ENCODE measurements around the gene FBXL19. TPM values are rescaled to one million over a fixed set of nuclear protein-coding genes. Genes with fewer than 3 reads are reported as not detected.

FBXL19 gene
- total and polyA plus RNA-seq, 2 of the 13 experiments (the other 11 are each of a cell fraction or from before 2014, with no cell fraction given): 6.0 to 13.7 TPM

DNA sequence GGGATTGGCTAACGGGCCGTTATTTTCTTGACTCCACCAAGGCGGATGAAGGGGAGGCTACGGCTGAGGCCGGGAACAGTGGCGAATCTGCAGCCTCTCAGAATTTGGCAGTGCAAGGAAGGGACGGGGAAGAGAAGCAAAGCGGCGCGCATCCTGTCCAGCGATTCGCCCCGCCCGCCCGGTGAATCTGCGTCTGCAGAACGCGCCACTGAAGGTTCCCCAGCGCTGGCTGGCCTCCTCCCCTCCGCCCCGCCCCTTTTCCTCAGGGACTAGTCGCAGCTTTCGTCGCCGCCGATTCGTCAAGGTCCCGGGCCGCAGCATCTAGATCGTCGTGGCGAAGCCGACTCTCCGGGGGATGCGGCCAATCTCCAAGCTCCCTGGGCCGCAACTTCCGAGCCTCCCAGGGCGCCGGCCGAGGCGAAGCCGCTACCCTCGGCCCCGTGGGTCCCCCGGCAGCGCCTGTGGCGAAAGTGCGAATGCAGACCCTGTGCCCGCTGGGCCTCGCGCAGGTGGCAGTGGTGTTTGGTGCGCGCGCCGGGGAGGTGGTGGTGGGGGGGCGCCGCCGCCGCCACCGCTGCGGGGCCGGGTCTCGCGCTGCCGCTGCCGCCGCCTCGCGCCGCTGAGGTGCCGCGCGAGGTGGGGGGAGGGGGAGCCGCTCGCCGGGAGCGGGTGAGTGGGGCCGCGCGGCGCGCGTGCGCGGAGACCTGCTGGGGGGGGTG is 34.2 kb downstream of the FBXL19 start, which contains the start of gene SETD1A:
SETD1A (plus strand) TSS at position 299 of the 719 bp plus-strand sequence. CDS start 978 bp downstream, outside the sequence.
- Histone ChIP-seq H3K36me3 (replicated peaks in 1 of 2; ENCODE audit: control insufficient read depth in 1 of 2, insufficient read depth in 2 of 2, low read length in 2 of 2) (peaks cover 21 to 38% of the 10 kb centered on the region in 2 experiments), H3K79me2 (ENCODE audit: insufficient read depth, low read length) (peaks cover 15% of the 10 kb centered on the region), H3K9ac (ENCODE audit: insufficient read depth, low read depth, low read length) (peak within 1 kb of the TSS; percentile 100), H3K4me2 (ENCODE audit: low read depth, low read length) (peak within 1 kb of the TSS; percentile 99), H3K27ac (ENCODE audit: extremely low read length, insufficient read depth, low read length) (peak within 1 kb of the TSS; percentile 97), H3K27me3 (ENCODE audit: control insufficient read depth in 1 of 2, insufficient read depth in 2 of 2, low read length in 2 of 2) (no peaks in the 10 kb centered on the region; a peak in 1 of 5 replicates), H3K4me1 (ENCODE audit: insufficient read depth, low read length) (peaks cover 56% of the 10 kb centered on the region), H2AFZ (ENCODE audit: low read length) (peak within 1 kb of the TSS; percentile 81), H4K20me1 (ENCODE audit: insufficient read depth, low read length) (peaks cover 5% of the 10 kb centered on the region; the same call in 1 of the 2 replicates), H3K9me3 (ENCODE audit: low read length) (no peaks in the 10 kb centered on the region), H3K4me3 (replicated peaks in 1 of 3; ENCODE audit: insufficient read depth in 1 of 3, low read depth in 2 of 3, low read length in 3 of 3) (peak within 1 kb of the TSS; percentile 84 to 98 (median 93))
- ATAC-seq: peak; percentile 65
- ChIA-PET POLR2A (interaction anchor here (0.7 kb wide), 1 partner anchor 210 kb away, joined by 3 read pairs; the partner anchor contains the start of gene PHKG2), CTCF (ENCODE audit: low intra/inter-chr PET ratio, low total read pairs) (no interaction called here)
- under 1% methylated on average over 43 of the region's 85 CpGs for WGBS (ENCODE audit: low lambda C conversion rate)
- no TSS peak for BruUV-seq (replicated peaks)
- intact Hi-C loops (cut with micrococcal nuclease; ENCODE audit: unreplicated experiment) (loop anchor here (10.0 kb wide), 2 partner anchors 137 to 187 kb away; partner anchors contain the start of gene VKORC1), in situ Hi-C loops (cut with HindIII; ENCODE audit: extremely low pct_ligation_motif_present, low pct_unique_long_range_greater_than_20kb) (no loop called here)
- no peak for FAIRE-seq
- DNase-seq (ENCODE audit: low spot score): peak; percentile 93
- TF ChIP-seq U2AF1 (optimal IDR thresholded peaks at IDR 0.05; ENCODE audit: low read depth, low read length): peak; percentile 99
- TF ChIP-seq, protein P1, sequence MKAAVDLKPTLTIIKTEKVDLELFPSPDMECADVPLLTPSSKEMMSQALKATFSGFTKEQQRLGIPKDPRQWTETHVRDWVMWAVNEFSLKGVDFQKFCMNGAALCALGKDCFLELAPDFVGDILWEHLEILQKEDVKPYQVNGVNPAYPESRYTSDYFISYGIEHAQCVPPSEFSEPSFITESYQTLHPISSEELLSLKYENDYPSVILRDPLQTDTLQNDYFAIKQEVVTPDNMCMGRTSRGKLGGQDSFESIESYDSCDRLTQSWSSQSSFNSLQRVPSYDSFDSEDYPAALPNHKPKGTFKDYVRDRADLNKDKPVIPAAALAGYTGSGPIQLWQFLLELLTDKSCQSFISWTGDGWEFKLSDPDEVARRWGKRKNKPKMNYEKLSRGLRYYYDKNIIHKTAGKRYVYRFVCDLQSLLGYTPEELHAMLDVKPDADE (CRISPR knock-in tag; IDR thresholded peaks at IDR 0.05): peak; percentile 7; the same call in 1 of the 2 replicates
- no peak for TF ChIP-seq ZNF10 (CRISPR knock-in tag; IDR thresholded peaks at IDR 0.05; ENCODE audit: borderline replicate concordance, low read depth)
- TF ChIP-seq, protein P2, sequence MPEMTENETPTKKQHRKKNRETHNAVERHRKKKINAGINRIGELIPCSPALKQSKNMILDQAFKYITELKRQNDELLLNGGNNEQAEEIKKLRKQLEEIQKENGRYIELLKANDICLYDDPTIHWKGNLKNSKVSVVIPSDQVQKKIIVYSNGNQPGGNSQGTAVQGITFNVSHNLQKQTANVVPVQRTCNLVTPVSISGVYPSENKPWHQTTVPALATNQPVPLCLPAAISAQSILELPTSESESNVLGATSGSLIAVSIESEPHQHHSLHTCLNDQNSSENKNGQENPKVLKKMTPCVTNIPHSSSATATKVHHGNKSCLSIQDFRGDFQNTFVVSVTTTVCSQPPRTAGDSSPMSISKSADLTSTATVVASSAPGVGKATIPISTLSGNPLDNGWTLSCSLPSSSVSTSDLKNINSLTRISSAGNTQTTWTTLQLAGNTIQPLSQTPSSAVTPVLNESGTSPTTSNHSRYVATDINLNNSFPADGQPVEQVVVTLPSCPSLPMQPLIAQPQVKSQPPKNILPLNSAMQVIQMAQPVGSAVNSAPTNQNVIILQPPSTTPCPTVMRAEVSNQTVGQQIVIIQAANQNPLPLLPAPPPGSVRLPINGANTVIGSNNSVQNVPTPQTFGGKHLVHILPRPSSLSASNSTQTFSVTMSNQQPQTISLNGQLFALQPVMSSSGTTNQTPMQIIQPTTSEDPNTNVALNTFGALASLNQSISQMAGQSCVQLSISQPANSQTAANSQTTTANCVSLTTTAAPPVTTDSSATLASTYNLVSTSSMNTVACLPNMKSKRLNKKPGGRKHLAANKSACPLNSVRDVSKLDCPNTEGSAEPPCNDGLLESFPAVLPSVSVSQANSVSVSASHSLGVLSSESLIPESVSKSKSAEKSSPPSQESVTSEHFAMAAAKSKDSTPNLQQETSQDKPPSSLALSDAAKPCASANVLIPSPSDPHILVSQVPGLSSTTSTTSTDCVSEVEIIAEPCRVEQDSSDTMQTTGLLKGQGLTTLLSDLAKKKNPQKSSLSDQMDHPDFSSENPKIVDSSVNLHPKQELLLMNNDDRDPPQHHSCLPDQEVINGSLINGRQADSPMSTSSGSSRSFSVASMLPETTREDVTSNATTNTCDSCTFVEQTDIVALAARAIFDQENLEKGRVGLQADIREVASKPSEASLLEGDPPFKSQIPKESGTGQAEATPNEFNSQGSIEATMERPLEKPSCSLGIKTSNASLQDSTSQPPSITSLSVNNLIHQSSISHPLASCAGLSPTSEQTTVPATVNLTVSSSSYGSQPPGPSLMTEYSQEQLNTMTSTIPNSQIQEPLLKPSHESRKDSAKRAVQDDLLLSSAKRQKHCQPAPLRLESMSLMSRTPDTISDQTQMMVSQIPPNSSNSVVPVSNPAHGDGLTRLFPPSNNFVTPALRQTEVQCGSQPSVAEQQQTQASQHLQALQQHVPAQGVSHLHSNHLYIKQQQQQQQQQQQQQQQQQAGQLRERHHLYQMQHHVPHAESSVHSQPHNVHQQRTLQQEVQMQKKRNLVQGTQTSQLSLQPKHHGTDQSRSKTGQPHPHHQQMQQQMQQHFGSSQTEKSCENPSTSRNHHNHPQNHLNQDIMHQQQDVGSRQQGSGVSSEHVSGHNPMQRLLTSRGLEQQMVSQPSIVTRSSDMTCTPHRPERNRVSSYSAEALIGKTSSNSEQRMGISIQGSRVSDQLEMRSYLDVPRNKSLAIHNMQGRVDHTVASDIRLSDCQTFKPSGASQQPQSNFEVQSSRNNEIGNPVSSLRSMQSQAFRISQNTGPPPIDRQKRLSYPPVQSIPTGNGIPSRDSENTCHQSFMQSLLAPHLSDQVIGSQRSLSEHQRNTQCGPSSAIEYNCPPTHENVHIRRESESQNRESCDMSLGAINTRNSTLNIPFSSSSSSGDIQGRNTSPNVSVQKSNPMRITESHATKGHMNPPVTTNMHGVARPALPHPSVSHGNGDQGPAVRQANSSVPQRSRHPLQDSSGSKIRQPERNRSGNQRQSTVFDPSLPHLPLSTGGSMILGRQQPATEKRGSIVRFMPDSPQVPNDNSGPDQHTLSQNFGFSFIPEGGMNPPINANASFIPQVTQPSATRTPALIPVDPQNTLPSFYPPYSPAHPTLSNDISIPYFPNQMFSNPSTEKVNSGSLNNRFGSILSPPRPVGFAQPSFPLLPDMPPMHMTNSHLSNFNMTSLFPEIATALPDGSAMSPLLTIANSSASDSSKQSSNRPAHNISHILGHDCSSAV (CRISPR knock-in tag; IDR thresholded peaks at IDR 0.05; ENCODE audit: borderline replicate concordance): no peak
- peak; percentile 72; the same call in 1 of the 2 replicates for TF ChIP-seq JUND (CRISPR knock-in tag; IDR thresholded peaks at IDR 0.05)
- peak; percentile 94; the same call in 1 of the 2 replicates for TF ChIP-seq KDM3A (CRISPR knock-in tag; IDR thresholded peaks at IDR 0.05; ENCODE audit: low read depth)
- TF ChIP-seq EP300 (IDR thresholded peaks at IDR 0.05; ENCODE audit: low read depth in 2 of 2, low read length in 2 of 2): peak in 1 of 2 experiments; percentile 35; a peak in 2 of 4 replicates
- TF ChIP-seq EP300 (CRISPR knock-in tag; IDR thresholded peaks at IDR 0.05; ENCODE audit: borderline replicate concordance): peak; percentile 46; the same call in 1 of the 2 replicates
- TF ChIP-seq PPARG (CRISPR knock-in tag; conservative IDR thresholded peaks at IDR 0.05): 0 out of 2 replicates have a peak, but pooled peaks have one; percentile 11
- TF ChIP-seq ZNF547 (CRISPR knock-in tag; IDR thresholded peaks at IDR 0.05): 0 out of 2 replicates have a peak, but pooled peaks have one; percentile 16
- TF ChIP-seq, protein P3, sequence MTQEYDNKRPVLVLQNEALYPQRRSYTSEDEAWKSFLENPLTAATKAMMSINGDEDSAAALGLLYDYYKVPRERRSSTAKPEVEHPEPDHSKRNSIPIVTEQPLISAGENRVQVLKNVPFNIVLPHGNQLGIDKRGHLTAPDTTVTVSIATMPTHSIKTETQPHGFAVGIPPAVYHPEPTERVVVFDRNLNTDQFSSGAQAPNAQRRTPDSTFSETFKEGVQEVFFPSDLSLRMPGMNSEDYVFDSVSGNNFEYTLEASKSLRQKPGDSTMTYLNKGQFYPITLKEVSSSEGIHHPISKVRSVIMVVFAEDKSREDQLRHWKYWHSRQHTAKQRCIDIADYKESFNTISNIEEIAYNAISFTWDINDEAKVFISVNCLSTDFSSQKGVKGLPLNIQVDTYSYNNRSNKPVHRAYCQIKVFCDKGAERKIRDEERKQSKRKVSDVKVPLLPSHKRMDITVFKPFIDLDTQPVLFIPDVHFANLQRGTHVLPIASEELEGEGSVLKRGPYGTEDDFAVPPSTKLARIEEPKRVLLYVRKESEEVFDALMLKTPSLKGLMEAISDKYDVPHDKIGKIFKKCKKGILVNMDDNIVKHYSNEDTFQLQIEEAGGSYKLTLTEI (CRISPR knock-in tag; conservative IDR thresholded peaks at IDR 0.05): no peak

All from HepG2 (cell line).